Parathyroid adenoma (tissue), 2 donors: ENCODE data around the gene IGFBP4.

Experiments used
- H2AFZ ChIP-seq: fragments of 300-600 bp; sonication (generic); one replicate; pipeline ENCODE4 v1.7.0; 2017; ENCODE audit warnings: antibody characterized with exemption, mild to moderate bottlenecking
- H3K27ac ChIP-seq: fragments of 300-600 bp; sonication (generic); one replicate; pipeline ENCODE4 v1.7.0; 2017
- H3K27me3 ChIP-seq: fragments of 300-600 bp; sonication (generic); one replicate; pipeline ENCODE4 v1.7.0; 2017; ENCODE audit warnings: low read length; ENCODE audit not compliant: control insufficient read depth, insufficient read depth
- H3K36me3 ChIP-seq: fragments of 300-600 bp; sonication (generic); one replicate; pipeline ENCODE4 v1.7.0; 2017; ENCODE audit warnings: low read length; ENCODE audit not compliant: control insufficient read depth, insufficient read depth
- H3K4me1 ChIP-seq: fragments of 300-600 bp; sonication (generic); one replicate; pipeline ENCODE4 v1.7.0; 2017; ENCODE audit warnings: control low read depth
- H3K4me2 ChIP-seq: fragments of 300-600 bp; sonication (generic); one replicate; pipeline ENCODE4 v1.7.0; 2017; ENCODE audit warnings: low read length
- H3K4me3 ChIP-seq: fragments of 300-600 bp; sonication (generic); one replicate; pipeline ENCODE4 v1.7.0; 2017; ENCODE audit warnings: low read depth, low read length
- H3K79me2 ChIP-seq: fragments of 300-600 bp; sonication (generic); one replicate; pipeline ENCODE4 v1.7.0; 2017; ENCODE audit warnings: control low read depth
- H3K9ac ChIP-seq: fragments of 300-600 bp; sonication (generic); one replicate; pipeline ENCODE4 v1.7.0; 2017; ENCODE audit warnings: mild to moderate bottlenecking
- H3K9me3 ChIP-seq: fragments of 300-600 bp; sonication (generic); one replicate; pipeline ENCODE4 v1.7.0; 2017; ENCODE audit warnings: low read length; ENCODE audit not compliant: control insufficient read depth
- CTCF ChIP-seq: fragments of 300-600 bp; sonication (generic); IDR thresholded peaks from one replicate; pipeline ENCODE4 v1.7.0; 2017; ENCODE audit warnings: antibody characterized with exemption, mild to moderate bottlenecking
- donor health status: primary hyperparathyroidism.

The IGFBP4 gene

GRCh38 chr17:40416671-40417070 lies 26.6 kb upstream of the IGFBP4 start:
- H2AFZ ChIP-seq: no peak overlapping the region
- TF ChIP-seq CTCF: no peak
- no peak overlapping the region for H3K4me3 ChIP-seq
- H3K79me2 ChIP-seq: no peaks in the 10 kb centered on the region
- H3K9ac ChIP-seq: no peak overlapping the region
- no peak overlapping the region for H3K27ac ChIP-seq
- H3K9me3 ChIP-seq: no peaks in the 10 kb centered on the region
- H3K4me2 ChIP-seq: no peak overlapping the region
- no peaks in the 10 kb centered on the region for H3K36me3 ChIP-seq
- no peaks in the 10 kb centered on the region for H3K27me3 ChIP-seq
- H3K4me1 ChIP-seq: no peaks in the 10 kb centered on the region

GRCh38 chr17:40417258-40417608 lies 26.0 kb upstream of the IGFBP4 start:
- H3K79me2 ChIP-seq: no peaks in the 10 kb centered on the region
- peak overlapping the region; percentile 71 for H3K4me3 ChIP-seq
- no peaks in the 10 kb centered on the region for H3K4me1 ChIP-seq
- H3K27me3 ChIP-seq: no peaks in the 10 kb centered on the region
- no peaks in the 10 kb centered on the region for H3K9me3 ChIP-seq
- peak overlapping the region; percentile 86 for H2AFZ ChIP-seq
- H3K9ac ChIP-seq: no peak overlapping the region
- H3K4me2 ChIP-seq: peak overlapping the region; percentile 99
- H3K36me3 ChIP-seq: no peaks in the 10 kb centered on the region
- no peak for TF ChIP-seq CTCF
- no peak overlapping the region for H3K27ac ChIP-seq

GRCh38 chr17:40417609-40418427 lies 25.4 kb upstream of the IGFBP4 start, which contains the start of gene TOP2A:
Gene TOP2A (minus strand): TSS chr17:40417896. CDS start chr17:40417791, 105 bp downstream.
- no peaks in the 10 kb centered on the region for H3K27me3 ChIP-seq
- TF ChIP-seq CTCF: no peak

GRCh38 chr17:40418428-40418706 lies 24.9 kb upstream of the IGFBP4 start:
- Histone ChIP-seq H3K27ac (no peak overlapping the region), H3K36me3 (no peaks in the 10 kb centered on the region)

More at GRCh38 chr17:40417609-40418427, 25.4 kb upstream of the IGFBP4 start, which contains the start of gene TOP2A:
- H3K9me3 ChIP-seq: no peaks in the 10 kb centered on the region
- peak within 1 kb of the TSS; percentile 71 for H3K4me3 ChIP-seq
- no peaks in the 10 kb centered on the region for H3K79me2 ChIP-seq
- H3K4me1 ChIP-seq: no peaks in the 10 kb centered on the region
- H3K27ac ChIP-seq: no peak within 1 kb of the TSS
- no peaks in the 10 kb centered on the region for H3K36me3 ChIP-seq
- peak within 1 kb of the TSS; percentile 99 for H3K4me2 ChIP-seq
- peak within 1 kb of the TSS; percentile 86 for H2AFZ ChIP-seq
- H3K9ac ChIP-seq: no peak within 1 kb of the TSS

More at GRCh38 chr17:40418428-40418706, 24.9 kb upstream of the IGFBP4 start:
- Histone ChIP-seq H3K9ac (no peak overlapping the region), H3K4me2 (peak overlapping the region; percentile 99), H3K79me2 (no peaks in the 10 kb centered on the region), H2AFZ (peak overlapping the region; percentile 86), H3K4me3 (peak overlapping the region; percentile 71), H3K4me1 (no peaks in the 10 kb centered on the region), H3K27me3 (no peaks in the 10 kb centered on the region), H3K9me3 (no peaks in the 10 kb centered on the region)
- TF ChIP-seq CTCF: no peak
